Measurements from ENCODE around the gene NTSR1. TPM values are rescaled to one million over a fixed set of nuclear protein-coding genes. Genes with fewer than 3 reads are reported as not detected.
A peak's percentile ranks its signal among the peaks of the same experiment; 100 is the strongest.
"Not testable (repeated sequence)": the region's sequence is repeated elsewhere in the genome, so short reads cannot be mapped to it uniquely, and the experiment has no call there.

Gene NTSR1
- total RNA-seq, 2 donors from 2014 or later: not detected

DNA sequence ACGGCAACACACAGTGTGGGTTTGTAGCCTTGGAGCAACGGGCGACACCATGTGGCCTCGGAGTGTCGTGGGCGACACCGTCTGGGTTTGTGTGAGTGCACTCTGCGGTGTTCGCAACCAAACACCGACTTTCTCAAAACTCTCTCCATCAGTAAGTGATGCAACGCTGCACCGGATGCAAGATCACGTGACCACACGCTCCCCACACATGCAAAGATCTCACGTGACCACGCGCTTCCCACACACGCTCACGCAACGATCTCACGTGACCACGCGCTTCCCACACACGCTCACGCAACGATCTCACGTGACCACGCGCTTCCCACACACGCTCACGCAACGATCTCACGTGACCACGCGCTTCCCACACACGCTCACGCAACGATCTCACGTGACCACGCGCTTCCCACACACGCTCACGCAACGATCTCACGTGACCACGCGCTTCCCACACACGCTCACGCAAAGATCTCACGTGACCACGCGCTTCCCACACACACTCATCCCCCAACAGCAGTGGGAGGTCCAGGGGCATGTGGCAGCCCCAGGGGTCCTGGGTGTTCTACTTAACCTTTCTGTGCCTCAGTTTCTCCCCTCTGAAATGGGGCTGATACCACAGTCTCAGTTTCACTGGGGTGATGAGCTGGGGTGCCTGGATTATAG is 24.8 kb upstream of the NTSR1 start:
- ATAC-seq (replicated peaks); H3K36me3 Mint-ChIP-seq (ENCODE audit: low read depth); H3K9me3 Mint-ChIP-seq; H3K4me3 Mint-ChIP-seq; H3K4me1 Mint-ChIP-seq; H3K27ac Mint-ChIP-seq: not testable (repeated sequence)
- peaks cover 10% of the 10 kb centered on the region for H3K27me3 Mint-ChIP-seq

DNA sequence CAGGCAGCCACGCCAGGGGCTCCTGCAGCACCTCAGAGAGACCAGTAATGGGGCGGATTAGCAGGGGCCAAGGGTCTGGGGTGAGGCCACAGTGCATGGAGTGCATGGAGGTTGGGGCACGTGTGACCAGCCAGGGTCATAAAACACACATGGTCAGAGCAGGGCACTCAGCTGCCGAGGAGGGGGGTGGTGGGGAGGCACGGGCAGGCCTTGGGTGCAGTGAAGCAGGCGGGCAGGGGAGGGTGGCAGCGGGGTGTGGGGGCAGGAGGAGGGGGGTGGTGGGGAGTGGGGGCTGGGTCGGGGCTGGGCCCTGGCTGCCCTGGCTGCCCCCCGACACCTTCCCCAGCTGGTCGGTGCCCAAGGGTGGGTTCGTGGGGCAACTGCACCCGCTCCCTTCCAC is 23.7 kb upstream of the NTSR1 start:
- H3K4me3 Mint-ChIP-seq: no peak overlapping the region
- no peaks in the 10 kb centered on the region for H3K9me3 Mint-ChIP-seq
- peaks cover 10% of the 10 kb centered on the region for H3K27me3 Mint-ChIP-seq
- no peaks in the 10 kb centered on the region for H3K4me1 Mint-ChIP-seq
- H3K27ac Mint-ChIP-seq: no peak overlapping the region
- no peaks in the 10 kb centered on the region for H3K36me3 Mint-ChIP-seq (ENCODE audit: low read depth)
- no peak for ATAC-seq (replicated peaks)

DNA sequence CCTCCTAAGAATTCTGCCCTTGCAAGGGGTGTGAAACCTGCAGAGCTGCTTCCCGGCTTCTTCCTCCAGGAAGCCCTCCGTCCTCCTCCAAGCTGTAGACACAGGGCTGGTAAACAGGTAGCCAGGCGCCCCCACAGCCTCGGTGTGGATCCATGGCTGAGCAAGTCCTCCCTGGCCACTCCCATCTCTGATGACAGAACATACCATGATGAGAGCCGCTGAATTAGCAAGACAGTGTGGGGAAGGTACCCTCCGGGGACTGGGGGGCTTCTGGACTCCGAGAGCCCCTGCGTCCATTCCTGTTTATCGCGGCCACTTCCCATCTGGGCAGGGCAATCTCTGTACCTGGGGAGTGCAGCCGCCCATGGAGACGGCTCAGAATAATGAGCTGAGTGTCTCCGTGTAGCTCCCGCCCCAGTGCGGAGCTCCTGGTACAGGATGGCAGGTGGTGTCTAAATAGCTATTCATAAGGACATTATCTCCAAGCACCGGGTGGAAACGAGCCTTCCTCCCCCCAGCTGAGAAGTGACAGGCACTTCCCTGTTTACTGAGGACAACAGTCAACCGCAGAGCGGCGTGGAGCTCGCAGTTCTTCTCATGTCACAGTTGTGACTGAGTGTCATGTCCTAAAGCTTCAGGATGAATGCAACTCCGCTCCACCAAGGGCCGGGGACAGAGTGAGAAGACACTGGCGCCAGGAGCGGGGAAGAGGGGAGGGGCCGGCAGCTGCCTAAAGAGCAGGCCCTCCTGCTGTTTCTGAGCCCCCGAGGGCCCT is 22.7 kb upstream of the NTSR1 start:
- Mint-ChIP-seq H3K4me3 (no peak overlapping the region), H3K36me3 (ENCODE audit: low read depth) (no peaks in the 10 kb centered on the region), H3K4me1 (no peaks in the 10 kb centered on the region), H3K27me3 (peaks cover 10% of the 10 kb centered on the region), H3K27ac (no peak overlapping the region), H3K9me3 (no peaks in the 10 kb centered on the region)
- ATAC-seq (replicated peaks): peak; percentile 46

DNA sequence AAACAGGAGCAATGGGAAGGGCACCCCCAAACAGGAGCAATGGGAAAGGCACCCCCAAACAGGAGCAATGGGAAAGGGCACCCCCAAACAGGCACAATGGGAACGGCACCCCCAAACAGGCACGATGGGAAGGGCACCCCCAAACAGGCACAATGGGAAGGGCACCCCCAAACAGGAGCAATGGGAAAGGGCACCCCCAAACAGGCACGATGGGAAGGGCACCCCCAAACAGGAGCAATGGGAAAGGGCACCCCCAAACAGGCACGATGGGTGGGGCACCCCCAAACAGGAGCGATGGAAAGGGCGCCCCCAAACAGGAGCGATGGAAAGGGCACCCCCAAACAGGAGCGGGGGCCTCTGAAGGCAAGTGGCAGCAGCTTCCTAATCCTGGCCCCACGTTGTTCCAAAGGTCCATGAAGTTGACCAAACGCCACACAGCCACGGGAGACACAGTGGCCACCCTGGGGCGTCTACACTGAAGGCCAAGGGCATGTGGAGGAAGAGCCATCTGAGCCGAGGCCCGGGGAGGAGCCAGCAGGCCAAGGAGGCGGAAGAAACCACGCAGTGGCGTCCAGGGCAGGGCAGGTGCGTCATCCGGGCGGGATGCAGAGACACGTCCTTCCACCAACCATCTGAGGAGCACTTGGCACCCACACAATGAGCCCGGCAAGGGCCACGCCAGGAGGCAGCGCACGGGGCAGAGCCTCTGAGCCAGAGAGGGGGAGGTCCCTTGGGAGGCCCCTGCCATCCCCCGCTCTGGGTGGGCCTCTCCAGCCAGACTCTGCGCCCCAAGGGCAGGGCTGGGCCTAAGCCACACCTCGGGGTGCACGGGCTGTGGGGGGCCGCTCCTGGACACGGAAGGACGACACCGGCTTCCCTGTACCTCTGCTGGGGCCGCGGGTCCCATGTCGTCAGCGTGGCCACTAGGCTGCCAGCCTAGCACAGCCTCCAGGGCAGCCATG is 21.5 kb upstream of the NTSR1 start:
- ATAC-seq (replicated peaks): no peak
- Mint-ChIP-seq H3K27ac (no peak overlapping the region), H3K9me3 (no peaks in the 10 kb centered on the region), H3K36me3 (ENCODE audit: low read depth) (no peaks in the 10 kb centered on the region), H3K4me3 (no peak overlapping the region), H3K27me3 (peaks cover 9% of the 10 kb centered on the region), H3K4me1 (no peaks in the 10 kb centered on the region)

DNA sequence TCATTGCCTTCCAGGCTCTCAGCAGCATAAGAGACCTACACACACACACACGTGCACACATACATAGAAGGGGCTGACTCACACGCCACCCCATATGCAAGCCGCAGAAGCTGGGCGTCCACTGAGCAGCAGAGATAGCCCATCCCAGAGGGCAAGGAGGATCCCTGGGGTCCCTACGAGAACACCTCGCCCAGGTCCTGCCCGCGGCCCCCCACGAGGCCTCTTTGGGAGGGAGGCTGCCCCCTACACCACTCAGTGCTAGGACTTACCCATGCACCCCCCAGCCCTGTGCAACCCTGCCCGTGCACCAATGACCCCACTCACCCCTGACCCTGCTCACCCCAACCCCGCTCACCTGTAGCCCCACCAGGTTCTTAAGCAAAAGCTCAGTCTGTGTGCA is 20.6 kb upstream of the NTSR1 start:
- ATAC-seq (replicated peaks): no peak
- Mint-ChIP-seq H3K27me3 (peaks cover 7% of the 10 kb centered on the region), H3K36me3 (ENCODE audit: low read depth) (no peaks in the 10 kb centered on the region), H3K4me1 (no peaks in the 10 kb centered on the region), H3K27ac (no peak overlapping the region), H3K9me3 (no peaks in the 10 kb centered on the region), H3K4me3 (no peak overlapping the region)

DNA sequence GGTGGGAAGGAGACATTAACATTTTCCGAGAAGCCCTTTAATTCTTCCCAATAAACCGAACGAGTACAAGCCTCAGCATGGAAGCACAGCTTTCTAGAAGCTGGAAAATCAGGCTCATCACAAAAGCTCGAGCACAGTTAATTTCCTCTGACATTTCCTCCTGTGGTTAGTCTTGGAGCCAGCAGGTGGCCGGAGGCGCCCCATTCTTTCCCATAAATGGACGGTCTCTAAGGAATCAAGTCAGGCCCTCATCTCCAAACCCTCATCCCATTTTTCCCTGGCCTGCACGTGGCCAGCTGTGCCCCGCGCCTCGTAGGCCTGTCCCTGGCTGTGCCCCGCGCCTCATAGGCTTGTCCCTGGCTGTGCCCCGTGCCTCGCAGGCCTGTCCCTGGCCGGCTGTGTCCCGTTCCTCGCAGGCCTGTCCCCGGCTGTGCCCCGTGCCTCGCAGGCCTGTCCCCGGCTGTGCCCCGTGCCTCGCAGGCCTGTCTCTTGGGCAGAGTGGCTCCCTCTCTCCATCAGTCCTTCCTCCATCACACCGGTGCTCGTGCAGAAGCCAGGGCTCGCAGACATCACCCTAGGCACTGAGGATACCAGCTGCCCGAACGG is 19.7 kb upstream of the NTSR1 start:
- Mint-ChIP-seq H3K9me3 (no peaks in the 10 kb centered on the region), H3K36me3 (ENCODE audit: low read depth) (no peaks in the 10 kb centered on the region), H3K4me3 (no peak overlapping the region), H3K4me1 (no peaks in the 10 kb centered on the region), H3K27ac (no peak overlapping the region), H3K27me3 (peaks cover 7% of the 10 kb centered on the region)
- no peak for ATAC-seq (replicated peaks)

DNA sequence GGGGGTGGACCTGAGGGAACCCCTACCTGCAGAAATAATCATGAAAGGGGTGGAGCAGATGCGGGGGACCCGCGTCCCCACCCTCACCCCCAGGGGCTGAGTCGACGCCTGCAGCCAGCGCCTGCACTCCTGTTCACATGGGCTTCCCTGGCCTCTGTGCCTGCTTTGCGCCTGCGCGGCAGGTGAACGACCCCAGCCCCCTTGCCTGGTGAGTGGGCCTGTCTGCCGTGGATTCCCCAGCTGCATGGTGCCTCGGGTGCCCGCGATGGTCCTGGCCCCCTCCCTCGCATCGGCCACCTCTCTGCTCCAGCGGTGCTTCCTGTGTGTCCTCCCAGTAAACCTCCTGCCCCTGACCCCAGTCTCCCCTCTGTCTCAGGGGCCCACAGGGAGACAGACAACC is 18.8 kb upstream of the NTSR1 start:
- no peak overlapping the region for H3K4me3 Mint-ChIP-seq
- H3K4me1 Mint-ChIP-seq: no peaks in the 10 kb centered on the region
- no peaks in the 10 kb centered on the region for H3K9me3 Mint-ChIP-seq
- peaks cover 7% of the 10 kb centered on the region for H3K27me3 Mint-ChIP-seq
- no peaks in the 10 kb centered on the region for H3K36me3 Mint-ChIP-seq (ENCODE audit: low read depth)
- ATAC-seq (replicated peaks): no peak
- no peak overlapping the region for H3K27ac Mint-ChIP-seq

DNA sequence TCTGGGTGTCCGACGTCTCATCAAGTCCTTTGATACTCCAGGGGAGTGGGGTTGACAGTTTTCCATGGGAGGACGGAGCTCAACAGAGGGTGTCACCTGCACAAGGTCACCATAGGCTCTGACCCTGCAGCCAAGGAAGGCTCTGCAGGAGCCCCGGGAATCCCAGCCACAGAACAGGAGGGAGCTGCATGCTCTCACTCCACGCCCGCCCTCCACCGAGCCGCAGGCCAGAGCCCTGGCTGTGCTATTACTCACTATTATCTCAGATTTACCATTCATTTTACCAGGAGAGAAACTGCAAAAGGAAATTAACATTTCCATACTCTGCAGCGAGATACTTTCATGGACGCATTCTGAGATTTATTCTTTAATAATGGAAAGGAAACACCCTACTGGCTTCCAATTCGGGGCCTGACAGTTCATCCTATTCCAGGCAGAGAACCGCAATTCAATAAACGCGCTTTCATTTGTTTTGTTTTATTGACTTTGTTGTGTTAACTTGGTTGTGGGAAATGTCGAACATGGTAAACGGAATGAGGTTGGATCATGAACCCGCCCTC is 18.3 kb upstream of the NTSR1 start:
- H3K9me3 Mint-ChIP-seq: no peaks in the 10 kb centered on the region
- no peak for ATAC-seq (replicated peaks)
- no peaks in the 10 kb centered on the region for H3K36me3 Mint-ChIP-seq (ENCODE audit: low read depth)
- H3K27ac Mint-ChIP-seq: no peak overlapping the region
- H3K4me1 Mint-ChIP-seq: no peaks in the 10 kb centered on the region
- no peak overlapping the region for H3K4me3 Mint-ChIP-seq
- H3K27me3 Mint-ChIP-seq: peaks cover 6% of the 10 kb centered on the region

DNA sequence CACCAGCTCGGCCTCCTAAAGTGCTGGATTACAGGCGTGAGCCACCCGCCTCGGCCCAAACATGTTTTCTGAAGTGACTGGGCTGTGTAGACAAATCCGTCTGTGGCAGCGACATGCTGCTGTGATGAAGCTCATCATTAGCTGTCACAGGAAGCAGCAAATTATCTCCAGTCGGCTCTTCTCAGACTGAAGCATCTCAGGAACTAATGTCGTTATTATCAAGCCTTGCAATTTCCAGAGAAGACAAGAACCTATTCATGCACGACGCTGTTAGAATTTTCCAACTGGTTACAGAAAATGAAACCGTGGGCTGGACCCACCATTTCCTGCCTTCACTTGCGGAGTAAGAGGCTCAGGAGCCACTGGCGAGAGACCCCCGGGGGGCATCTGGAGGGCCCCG is 17.1 kb upstream of the NTSR1 start:
- Mint-ChIP-seq H3K27ac (no peak overlapping the region), H3K4me1 (no peaks in the 10 kb centered on the region), H3K4me3 (no peak overlapping the region), H3K27me3 (peaks cover 4% of the 10 kb centered on the region), H3K36me3 (ENCODE audit: low read depth) (no peaks in the 10 kb centered on the region), H3K9me3 (no peaks in the 10 kb centered on the region)
- no peak for ATAC-seq (replicated peaks)

DNA sequence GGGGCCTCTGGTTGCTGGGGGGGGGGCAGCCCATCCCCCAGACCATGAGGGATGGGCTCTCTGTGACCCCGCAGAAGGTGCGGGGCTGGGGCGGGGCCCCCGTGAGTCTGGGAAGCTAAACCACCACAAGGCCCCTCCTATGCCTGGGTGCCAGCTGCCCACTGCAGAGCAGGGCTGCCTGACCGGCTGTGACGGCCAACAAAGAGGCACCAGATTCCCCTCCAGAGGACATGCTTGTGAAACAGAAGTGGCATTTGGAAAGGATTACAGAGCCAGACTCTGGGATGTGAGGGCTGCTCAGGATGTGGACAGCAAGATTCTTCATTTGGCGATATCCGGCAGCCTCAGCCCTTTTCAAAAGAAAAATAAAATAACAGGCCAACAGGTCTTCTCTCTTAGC is 16.5 kb upstream of the NTSR1 start:
- Mint-ChIP-seq H3K9me3 (no peaks in the 10 kb centered on the region), H3K27me3 (peaks cover 4% of the 10 kb centered on the region), H3K36me3 (ENCODE audit: low read depth) (no peaks in the 10 kb centered on the region), H3K4me1 (no peaks in the 10 kb centered on the region), H3K4me3 (no peak overlapping the region), H3K27ac (no peak overlapping the region)
- no peak for ATAC-seq (replicated peaks)

DNA sequence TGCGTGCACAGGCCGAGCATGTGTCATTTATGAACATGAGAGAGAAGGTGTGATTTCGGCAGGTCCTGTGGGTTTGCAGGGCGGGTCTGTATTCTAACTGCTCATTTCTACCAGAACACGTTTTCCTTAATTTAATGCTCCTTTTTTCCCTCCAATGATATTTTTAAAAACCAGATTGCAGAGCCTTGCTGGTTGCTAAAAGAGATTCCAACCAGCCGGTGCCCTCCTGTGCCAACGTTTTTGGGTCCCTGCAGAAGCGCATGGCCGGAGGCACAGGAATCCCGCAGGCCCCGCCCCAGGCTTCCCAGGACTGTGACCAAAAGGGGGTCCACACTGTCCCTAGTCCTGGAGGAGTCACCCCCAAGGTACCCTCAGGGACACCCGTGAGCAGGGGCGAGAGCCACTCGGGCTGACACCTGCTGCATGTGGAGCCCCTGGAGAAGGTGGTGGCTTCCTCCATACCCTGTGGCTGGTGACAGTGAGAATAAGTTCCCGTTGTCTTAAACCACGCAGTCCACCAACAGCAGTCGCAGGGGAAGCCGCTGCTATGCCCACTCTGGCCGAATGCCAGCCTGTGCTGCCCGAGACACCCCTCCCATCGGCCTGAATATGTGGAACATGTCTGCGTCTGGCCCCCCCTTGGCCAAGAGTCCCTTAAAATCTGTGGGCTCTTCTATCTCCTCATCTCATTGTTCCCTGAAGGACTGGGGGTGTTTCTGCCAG is 15.7 kb upstream of the NTSR1 start:
- no peak overlapping the region for H3K27ac Mint-ChIP-seq
- peaks cover 1% of the 10 kb centered on the region for H3K27me3 Mint-ChIP-seq
- H3K4me3 Mint-ChIP-seq: no peak overlapping the region
- H3K4me1 Mint-ChIP-seq: no peaks in the 10 kb centered on the region
- no peaks in the 10 kb centered on the region for H3K9me3 Mint-ChIP-seq
- no peak for ATAC-seq (replicated peaks)
- no peaks in the 10 kb centered on the region for H3K36me3 Mint-ChIP-seq (ENCODE audit: low read depth)

DNA sequence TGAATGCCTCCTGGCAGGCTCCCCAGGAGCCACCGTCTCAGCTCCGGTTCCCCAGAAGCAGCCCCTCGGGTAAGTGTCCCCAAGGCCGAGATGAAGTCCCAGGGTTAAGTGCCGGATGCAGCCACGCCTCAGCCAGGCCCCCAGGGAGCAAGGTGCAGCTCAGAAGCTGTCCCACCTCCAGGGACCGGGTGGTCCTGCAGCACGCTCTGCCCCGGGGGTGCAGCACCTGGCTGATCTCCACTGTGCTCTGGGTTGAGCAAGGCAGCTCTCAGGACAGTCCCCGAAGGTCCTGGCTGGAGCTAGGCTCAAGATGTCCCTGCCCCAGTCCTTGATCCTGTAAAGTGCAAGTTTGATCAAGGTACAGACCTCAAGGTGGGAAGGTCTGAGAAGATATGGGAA is 15.1 kb upstream of the NTSR1 start:
- Mint-ChIP-seq H3K4me3 (no peak overlapping the region), H3K36me3 (ENCODE audit: low read depth) (no peaks in the 10 kb centered on the region), H3K27ac (no peak overlapping the region), H3K9me3 (no peaks in the 10 kb centered on the region), H3K27me3 (no peaks in the 10 kb centered on the region), H3K4me1 (no peaks in the 10 kb centered on the region)
- ATAC-seq (replicated peaks): no peak

DNA sequence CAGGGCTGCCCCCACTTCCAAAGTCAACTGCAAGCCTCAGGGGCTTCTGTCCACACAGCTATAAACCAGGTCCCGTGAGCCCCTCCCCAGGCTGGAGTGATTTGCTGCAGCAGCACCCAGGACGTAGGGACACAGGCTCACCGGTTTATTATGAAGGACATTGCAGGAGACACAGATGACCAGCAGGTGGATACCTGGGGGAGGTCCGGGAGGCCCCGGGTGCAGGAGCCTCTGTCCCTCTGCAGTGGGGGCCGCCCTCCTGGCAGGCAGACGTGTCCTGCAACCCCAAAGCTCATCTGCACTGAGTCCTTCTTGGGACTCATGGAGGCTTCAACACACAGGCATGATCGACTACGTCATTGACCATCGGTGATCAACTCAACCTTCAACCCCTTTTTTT is 14.5 kb upstream of the NTSR1 start:
- Mint-ChIP-seq H3K9me3 (no peaks in the 10 kb centered on the region), H3K27ac (no peak overlapping the region), H3K36me3 (ENCODE audit: low read depth) (no peaks in the 10 kb centered on the region)

DNA sequence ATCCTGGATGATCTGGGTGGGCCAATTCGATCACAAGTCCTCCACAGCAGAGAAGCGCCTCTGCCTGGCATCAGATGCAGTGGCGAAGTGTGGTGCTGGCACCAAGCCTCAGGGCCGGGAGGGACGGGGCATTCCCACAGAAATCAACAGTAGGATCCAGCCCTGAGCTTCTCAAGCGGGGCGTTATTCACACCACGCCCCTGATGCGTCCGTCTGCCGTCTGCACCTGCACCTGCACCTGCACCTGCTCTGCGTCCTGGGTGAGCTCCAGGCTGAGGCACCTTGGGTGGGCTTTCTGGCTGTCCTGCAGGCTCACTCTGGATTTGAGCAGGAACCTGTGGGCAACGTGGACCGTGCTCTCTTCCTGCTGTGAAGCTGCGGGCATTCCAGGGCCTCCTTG is 13.8 kb upstream of the NTSR1 start:
- H3K4me1 Mint-ChIP-seq: no peaks in the 10 kb centered on the region
- H3K27me3 Mint-ChIP-seq: no peaks in the 10 kb centered on the region
- H3K36me3 Mint-ChIP-seq (ENCODE audit: low read depth): no peaks in the 10 kb centered on the region
- H3K27ac Mint-ChIP-seq: no peak overlapping the region
- H3K4me3 Mint-ChIP-seq: no peak overlapping the region
- no peaks in the 10 kb centered on the region for H3K9me3 Mint-ChIP-seq
- ATAC-seq (replicated peaks): no peak

More for the DNA sequence above, 14.5 kb upstream of the NTSR1 start:
- Mint-ChIP-seq H3K4me3 (no peak overlapping the region), H3K4me1 (no peaks in the 10 kb centered on the region), H3K27me3 (no peaks in the 10 kb centered on the region)
- ATAC-seq (replicated peaks): no peak

All from activated T-helper 17 cell treated with anti-CD3 and anti-CD28 coated beads, Interleukin-2, amount 50 U/mL, for 72 hours (primary cell).